Measurements from ENCODE around the gene GCNT2. TPM values are rescaled to one million over a fixed set of nuclear protein-coding genes. Genes with fewer than 3 reads are reported as not detected.
A peak's percentile ranks its signal among the peaks of the same experiment; 100 is the strongest.

Gene GCNT2
- total and polyA plus RNA-seq, 2 donors (not counting 1 experiment from before 2014, with no cell fraction given): 1.3 to 2.1 TPM

DNA sequence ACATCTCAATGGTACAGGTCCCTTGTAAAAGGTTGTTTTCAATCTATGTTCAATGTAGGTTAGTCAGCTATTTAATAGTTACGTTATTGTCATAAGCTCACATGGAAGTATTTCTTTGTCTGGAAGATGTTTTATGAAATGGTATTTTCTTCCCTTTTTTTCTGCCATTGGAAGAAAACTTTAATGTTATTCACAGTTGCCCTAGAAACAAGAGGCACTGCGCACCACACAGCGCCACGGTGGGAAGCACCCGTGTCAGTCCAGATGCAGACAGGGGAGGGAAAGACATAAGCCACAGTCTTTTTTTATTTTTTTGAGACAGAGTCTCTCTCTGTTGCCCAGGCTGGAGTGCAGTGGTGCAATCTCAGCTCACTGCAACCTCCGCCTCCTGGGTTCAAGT is 82.1 kb downstream of the GCNT2 start:
- no peaks in the 10 kb centered on the region for H3K79me2 ChIP-seq (ENCODE audit: control insufficient read depth, insufficient read depth, low read length)
- H4K20me1 ChIP-seq (ENCODE audit: control insufficient read depth, extremely low read depth, insufficient read depth, low read length): no peaks in the 10 kb centered on the region
- H3K9me3 ChIP-seq (ENCODE audit: control insufficient read depth, insufficient read depth, low read depth, low read length): no peaks in the 10 kb centered on the region
- DNase-seq (ENCODE audit: low read depth in 2 of 2): no peak
- H3K9ac ChIP-seq (ENCODE audit: insufficient read depth, low read length): no peak overlapping the region
- H3K4me3 ChIP-seq (replicated peaks in 1 of 4; ENCODE audit: control extremely low read depth in 1 of 4, insufficient read depth in 1 of 4, low read depth in 3 of 4, low read length in 4 of 4): no peak overlapping the region
- H3K4me2 ChIP-seq (ENCODE audit: extremely low read depth, insufficient read depth, low read length): no peak overlapping the region
- no peak overlapping the region for H3K27ac ChIP-seq (ENCODE audit: insufficient read depth, low read length)
- TF ChIP-seq, protein P1, sequence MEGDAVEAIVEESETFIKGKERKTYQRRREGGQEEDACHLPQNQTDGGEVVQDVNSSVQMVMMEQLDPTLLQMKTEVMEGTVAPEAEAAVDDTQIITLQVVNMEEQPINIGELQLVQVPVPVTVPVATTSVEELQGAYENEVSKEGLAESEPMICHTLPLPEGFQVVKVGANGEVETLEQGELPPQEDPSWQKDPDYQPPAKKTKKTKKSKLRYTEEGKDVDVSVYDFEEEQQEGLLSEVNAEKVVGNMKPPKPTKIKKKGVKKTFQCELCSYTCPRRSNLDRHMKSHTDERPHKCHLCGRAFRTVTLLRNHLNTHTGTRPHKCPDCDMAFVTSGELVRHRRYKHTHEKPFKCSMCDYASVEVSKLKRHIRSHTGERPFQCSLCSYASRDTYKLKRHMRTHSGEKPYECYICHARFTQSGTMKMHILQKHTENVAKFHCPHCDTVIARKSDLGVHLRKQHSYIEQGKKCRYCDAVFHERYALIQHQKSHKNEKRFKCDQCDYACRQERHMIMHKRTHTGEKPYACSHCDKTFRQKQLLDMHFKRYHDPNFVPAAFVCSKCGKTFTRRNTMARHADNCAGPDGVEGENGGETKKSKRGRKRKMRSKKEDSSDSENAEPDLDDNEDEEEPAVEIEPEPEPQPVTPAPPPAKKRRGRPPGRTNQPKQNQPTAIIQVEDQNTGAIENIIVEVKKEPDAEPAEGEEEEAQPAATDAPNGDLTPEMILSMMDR (conservative IDR thresholded peaks at IDR 0.05 in 1 of 2, IDR thresholded peaks at IDR 0.05 in 1 of 2; ENCODE audit: low read depth in 1 of 2, low read length in 2 of 2): no peak
- TF ChIP-seq EZH2 (IDR thresholded peaks at IDR 0.05; ENCODE audit: low read length, missing control alignments): no peak
- H3K36me3 ChIP-seq (ENCODE audit: control insufficient read depth, insufficient read depth, low read length): no peaks in the 10 kb centered on the region
- H3K4me1 ChIP-seq (ENCODE audit: control insufficient read depth, extremely low read depth, insufficient read depth, low read length): no peaks in the 10 kb centered on the region
- no peaks in the 10 kb centered on the region for H3K27me3 ChIP-seq (ENCODE audit: control insufficient read depth, insufficient read depth, low read length)
- no peak overlapping the region for H2AFZ ChIP-seq (ENCODE audit: low read length)

GRCh38 chr6:10609038-10609437 is 87.9 kb downstream of the GCNT2 start:
- no peaks in the 10 kb centered on the region for H3K4me1 ChIP-seq (ENCODE audit: control insufficient read depth, extremely low read depth, insufficient read depth, low read length)
- no peaks in the 10 kb centered on the region for H3K36me3 ChIP-seq (ENCODE audit: control insufficient read depth, insufficient read depth, low read length)
- H3K27me3 ChIP-seq (ENCODE audit: control insufficient read depth, insufficient read depth, low read length): no peaks in the 10 kb centered on the region
- H3K79me2 ChIP-seq (ENCODE audit: control insufficient read depth, insufficient read depth, low read length): no peaks in the 10 kb centered on the region
- DNase-seq (ENCODE audit: low read depth in 2 of 2): no peak
- H3K4me3 ChIP-seq (replicated peaks in 1 of 4; ENCODE audit: control extremely low read depth in 1 of 4, insufficient read depth in 1 of 4, low read depth in 3 of 4, low read length in 4 of 4): no peak overlapping the region
- no peak overlapping the region for H3K4me2 ChIP-seq (ENCODE audit: extremely low read depth, insufficient read depth, low read length)
- no peak overlapping the region for H2AFZ ChIP-seq (ENCODE audit: low read length)
- no peak overlapping the region for H3K27ac ChIP-seq (ENCODE audit: insufficient read depth, low read length)
- H3K9me3 ChIP-seq (ENCODE audit: control insufficient read depth, insufficient read depth, low read depth, low read length): no peaks in the 10 kb centered on the region
- H3K9ac ChIP-seq (ENCODE audit: insufficient read depth, low read length): no peak overlapping the region
- TF ChIP-seq, protein P1 (conservative IDR thresholded peaks at IDR 0.05 in 1 of 2, IDR thresholded peaks at IDR 0.05 in 1 of 2; ENCODE audit: low read depth in 1 of 2, low read length in 2 of 2): no peak
- no peak for TF ChIP-seq EZH2 (IDR thresholded peaks at IDR 0.05; ENCODE audit: low read length, missing control alignments)
- no peaks in the 10 kb centered on the region for H4K20me1 ChIP-seq (ENCODE audit: control insufficient read depth, extremely low read depth, insufficient read depth, low read length)

DNA sequence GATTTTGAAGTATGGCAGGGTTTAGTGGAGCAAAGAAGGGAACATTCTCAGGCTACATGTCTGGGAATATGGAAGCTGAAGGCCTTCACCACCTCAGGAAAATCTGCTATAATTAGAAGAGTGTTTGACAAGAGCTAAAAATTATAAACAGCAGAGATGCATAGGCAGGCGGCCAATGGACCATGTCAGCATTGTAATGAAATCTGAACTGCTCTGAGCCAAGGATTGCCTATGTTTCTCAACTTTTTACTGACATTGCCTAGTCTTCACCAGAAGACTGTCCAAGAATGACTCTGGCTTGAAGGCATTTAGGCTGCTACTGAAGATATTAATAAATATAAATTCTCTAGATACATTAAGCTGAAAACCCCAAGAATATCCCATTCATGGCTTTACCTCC is 89.1 kb downstream of the GCNT2 start:
- Histone ChIP-seq H3K9me3 (ENCODE audit: control insufficient read depth, insufficient read depth, low read depth, low read length) (no peaks in the 10 kb centered on the region), H3K4me3 (replicated peaks in 1 of 4; ENCODE audit: control extremely low read depth in 1 of 4, insufficient read depth in 1 of 4, low read depth in 3 of 4, low read length in 4 of 4) (no peak overlapping the region), H3K27me3 (ENCODE audit: control insufficient read depth, insufficient read depth, low read length) (no peaks in the 10 kb centered on the region), H2AFZ (ENCODE audit: low read length) (no peak overlapping the region), H3K27ac (ENCODE audit: insufficient read depth, low read length) (no peak overlapping the region), H4K20me1 (ENCODE audit: control insufficient read depth, extremely low read depth, insufficient read depth, low read length) (no peaks in the 10 kb centered on the region), H3K36me3 (ENCODE audit: control insufficient read depth, insufficient read depth, low read length) (no peaks in the 10 kb centered on the region), H3K9ac (ENCODE audit: insufficient read depth, low read length) (no peak overlapping the region), H3K4me1 (ENCODE audit: control insufficient read depth, extremely low read depth, insufficient read depth, low read length) (no peaks in the 10 kb centered on the region), H3K79me2 (ENCODE audit: control insufficient read depth, insufficient read depth, low read length) (no peaks in the 10 kb centered on the region), H3K4me2 (ENCODE audit: extremely low read depth, insufficient read depth, low read length) (no peak overlapping the region)
- peak; percentile 39 to 94 for DNase-seq (ENCODE audit: low read depth in 2 of 2)
- TF ChIP-seq, protein P1 (conservative IDR thresholded peaks at IDR 0.05 in 1 of 2, IDR thresholded peaks at IDR 0.05 in 1 of 2; ENCODE audit: low read depth in 1 of 2, low read length in 2 of 2): no peak
- TF ChIP-seq EZH2 (IDR thresholded peaks at IDR 0.05; ENCODE audit: low read length, missing control alignments): no peak

All from fibroblast of lung (primary cell).